HG02852 (cell line): Measurements from ENCODE around the gene LRRIQ1.

Experiments used
- ATAC-seq: cut with Tn5 transposase; IDR thresholded peaks from one replicate; pipeline ENCODE4 v1.9.1; 2021; ENCODE audit warnings: mild to moderate bottlenecking, moderate library complexity; ENCODE audit not compliant: unreplicated experiment

LRRIQ1 gene

GRCh38 chr12:85280165-85280983 is 244.2 kb downstream of the LRRIQ1 start, which contains the start of gene ALX1:
Gene ALX1, plus strand, starts transcription at chr12:85280220. Its CDS starts 42 bp downstream, at chr12:85280262.
- no peak for ATAC-seq

DNA sequence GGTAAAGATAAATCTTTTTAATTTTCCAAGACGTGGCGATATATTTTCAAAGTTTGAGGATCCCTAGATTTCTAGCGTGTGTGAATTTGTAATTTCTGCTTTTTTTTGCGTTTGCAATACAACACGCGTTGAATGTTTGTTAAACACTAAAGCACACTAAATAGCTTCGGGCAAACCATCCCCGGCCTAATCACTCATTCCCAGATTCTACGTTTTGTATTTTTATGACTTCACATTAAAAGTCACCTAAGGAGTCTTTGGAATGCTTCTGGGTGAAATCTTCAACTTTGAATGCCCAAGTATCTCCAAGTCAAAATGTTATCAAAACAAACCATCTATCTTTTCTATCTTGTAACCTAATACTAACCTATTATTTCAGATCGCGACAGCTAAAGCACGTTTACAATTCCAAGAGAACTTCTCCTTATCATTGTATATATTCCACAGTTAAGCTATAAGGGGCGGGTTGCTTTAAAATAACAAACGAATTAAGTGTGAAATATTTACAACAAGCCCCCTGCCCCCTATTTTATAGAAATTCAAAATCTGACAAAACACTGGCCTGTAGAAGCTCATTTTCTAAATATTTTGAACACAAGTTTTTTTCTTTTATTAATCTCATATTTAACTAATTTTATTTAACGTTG is 245.0 kb downstream of the LRRIQ1 start:
- no peak for ATAC-seq

- no peak for ATAC-seq
Observed at GRCh38 chr12:85281636-85282312, 245.6 kb downstream of the LRRIQ1 start.

GRCh38 chr12:85283560-85283959 is 247.4 kb downstream of the LRRIQ1 start:
- no peak for ATAC-seq
